Body of pancreas (tissue), 4 donors: ENCODE data around the gene GNE.

Experiments used
- CTCF ChIP-seq, 7 experiments: fragments of 450-650 bp in 4 of 7; fragments of 200-600 bp in 3 of 7; sonication (generic) in 3 of 7; IDR thresholded peaks; one replicate each; pipeline ENCODE4 v1.5.1; 2016 to 2019; ENCODE audit warnings: antibody characterized with exemption in 7 of 7
- POLR2A ChIP-seq, 3 donors: fragments of 450-650 bp; IDR thresholded peaks; one replicate each; pipeline ENCODE4 v1.6.1; 2016; ENCODE audit warnings: antibody characterized with exemption in 3 of 3, mild to moderate bottlenecking in 2 of 3

GRCh38 chr9:36275060-36275459 is 16.8 kb upstream of the GNE start:
- TF ChIP-seq CTCF (IDR thresholded peaks at IDR 0.05): no peak
- TF ChIP-seq POLR2A (IDR thresholded peaks at IDR 0.05): no peak
